Measurements from ENCODE around the gene USP12. TPM values are rescaled to one million over a fixed set of nuclear protein-coding genes. Genes with fewer than 3 reads are reported as not detected.

USP12 gene
- total RNA-seq, 1 experiment from 2014 or later: 36.2 TPM

- no peak overlapping the region for H3K27ac Mint-ChIP-seq (ENCODE audit: unreplicated experiment)
- Histone ChIP-seq H3K4me1 (peaks cover 11% of the 10 kb centered on the region), H3K9me3 (no peaks in the 10 kb centered on the region), H3K4me3 (ENCODE audit: low read depth, low read length) (no peak overlapping the region), H3K27me3 (replicated peaks; ENCODE audit: control insufficient read depth, insufficient read depth, low read length) (no peaks in the 10 kb centered on the region), H3K36me3 (ENCODE audit: control insufficient read depth, insufficient read depth, low read length) (no peaks in the 10 kb centered on the region)
- BruUV-seq (replicated peaks): no TSS peak
- ChIA-PET POLR2A (no interaction called here), CTCF (interaction anchor here (1.0 kb wide), 1 partner anchor 210 kb away, joined by 3 read pairs; no protein-coding TSS in a partner anchor)
- no peak for TF ChIP-seq CTCF (IDR thresholded peaks at IDR 0.05; ENCODE audit: insufficient read depth in 1 of 2, low read depth in 1 of 2, low read length in 1 of 2, severe bottlenecking in 1 of 2, unreplicated experiment in 1 of 2)
- intact Hi-C loops (cut with micrococcal nuclease; ENCODE audit: unreplicated experiment): no loop called here
- peak overlapping the region; percentile 1 for H3K4me3 Mint-ChIP-seq (ENCODE audit: unreplicated experiment)
- peak; percentile 38 to 44 for DNase-seq
- no peaks in the 10 kb centered on the region for H3K27me3 Mint-ChIP-seq (ENCODE audit: insufficient read depth, unreplicated experiment)
- no peaks in the 10 kb centered on the region for H3K9me3 Mint-ChIP-seq (ENCODE audit: unreplicated experiment)
- H3K4me1 Mint-ChIP-seq (ENCODE audit: low read depth, unreplicated experiment): peaks cover 7% of the 10 kb centered on the region
- H3K36me3 Mint-ChIP-seq (ENCODE audit: insufficient read depth, unreplicated experiment): no peaks in the 10 kb centered on the region
Measured at GRCh38 chr13:27194895-27195764, 23.5 kb upstream of the USP12 start.

- no peak for TF ChIP-seq CTCF (IDR thresholded peaks at IDR 0.05; ENCODE audit: insufficient read depth in 1 of 2, low read depth in 1 of 2, low read length in 1 of 2, severe bottlenecking in 1 of 2, unreplicated experiment in 1 of 2)
- H3K9me3 Mint-ChIP-seq (ENCODE audit: unreplicated experiment): no peaks in the 10 kb centered on the region
- peaks cover 7% of the 10 kb centered on the region for H3K4me1 Mint-ChIP-seq (ENCODE audit: low read depth, unreplicated experiment)
- H3K27me3 Mint-ChIP-seq (ENCODE audit: insufficient read depth, unreplicated experiment): no peaks in the 10 kb centered on the region
- Histone ChIP-seq H3K4me1 (peaks cover 11% of the 10 kb centered on the region), H3K27me3 (replicated peaks; ENCODE audit: control insufficient read depth, insufficient read depth, low read length) (no peaks in the 10 kb centered on the region), H3K36me3 (ENCODE audit: control insufficient read depth, insufficient read depth, low read length) (no peaks in the 10 kb centered on the region), H3K9me3 (no peaks in the 10 kb centered on the region), H3K4me3 (ENCODE audit: low read depth, low read length) (no peak overlapping the region)
- H3K4me3 Mint-ChIP-seq (ENCODE audit: unreplicated experiment): no peak overlapping the region
- CTCF ChIA-PET: no interaction called here
- POLR2A ChIA-PET: no interaction called here
- H3K27ac Mint-ChIP-seq (ENCODE audit: unreplicated experiment): no peak overlapping the region
- no TSS peak for BruUV-seq (replicated peaks)
- DNase-seq: no peak
- intact Hi-C loops (cut with micrococcal nuclease; ENCODE audit: unreplicated experiment): no loop called here
- no peaks in the 10 kb centered on the region for H3K36me3 Mint-ChIP-seq (ENCODE audit: insufficient read depth, unreplicated experiment)
Measured at GRCh38 chr13:27194209-27194608, 22.6 kb upstream of the USP12 start.

GRCh38 chr13:27193496-27193895 lies 21.9 kb upstream of the USP12 start:
- Histone ChIP-seq H3K4me3 (ENCODE audit: low read depth, low read length) (no peak overlapping the region), H3K9me3 (no peaks in the 10 kb centered on the region), H3K4me1 (peaks cover 11% of the 10 kb centered on the region), H3K36me3 (ENCODE audit: control insufficient read depth, insufficient read depth, low read length) (no peaks in the 10 kb centered on the region), H3K27me3 (replicated peaks; ENCODE audit: control insufficient read depth, insufficient read depth, low read length) (no peaks in the 10 kb centered on the region)
- POLR2A ChIA-PET: no interaction called here
- no peak overlapping the region for H3K27ac Mint-ChIP-seq (ENCODE audit: unreplicated experiment)
- TF ChIP-seq CTCF (IDR thresholded peaks at IDR 0.05; ENCODE audit: insufficient read depth in 1 of 2, low read depth in 1 of 2, low read length in 1 of 2, severe bottlenecking in 1 of 2, unreplicated experiment in 1 of 2): no peak
- H3K4me1 Mint-ChIP-seq (ENCODE audit: low read depth, unreplicated experiment): peaks cover 7% of the 10 kb centered on the region
- no peak for DNase-seq
- no peaks in the 10 kb centered on the region for H3K27me3 Mint-ChIP-seq (ENCODE audit: insufficient read depth, unreplicated experiment)
- BruUV-seq (replicated peaks): no TSS peak
- no peaks in the 10 kb centered on the region for H3K9me3 Mint-ChIP-seq (ENCODE audit: unreplicated experiment)
- intact Hi-C loops (cut with micrococcal nuclease; ENCODE audit: unreplicated experiment): no loop called here
- no peak overlapping the region for H3K4me3 Mint-ChIP-seq (ENCODE audit: unreplicated experiment)
- CTCF ChIA-PET: no interaction called here
- H3K36me3 Mint-ChIP-seq (ENCODE audit: insufficient read depth, unreplicated experiment): no peaks in the 10 kb centered on the region
